GM12892 (cell line): ENCODE results near the gene GNAI3.
A peak's percentile ranks its signal among the peaks of the same experiment; 100 is the strongest.

Experiments used
- DNase-seq: peaks from one replicate; pipeline ENCODE4 v3.0.0; 2011; ENCODE audit not compliant: insufficient read length
- FAIRE-seq: peaks from 2 replicates; lab custom pipeline; 2011; peaks lifted over from hg19 to GRCh38; lab: Jason Lieb, UNC
- POLR2A ChIP-seq: IDR thresholded peaks from 2 replicates; pipeline ENCODE4 v1.6.1; 2011; ENCODE audit warnings: low read depth, low read length, control low read depth
- POLR2AphosphoS5 ChIP-seq: IDR thresholded peaks from 2 replicates; pipeline ENCODE4 v1.6.1; 2011; ENCODE audit warnings: low read depth, low read length, control low read depth
- TAF1 ChIP-seq: IDR thresholded peaks from 2 replicates; pipeline ENCODE4 v1.6.1; 2011; ENCODE audit warnings: low read depth, mild to moderate bottlenecking, control low read depth, low read length, borderline replicate concordance

Gene GNAI3

DNA sequence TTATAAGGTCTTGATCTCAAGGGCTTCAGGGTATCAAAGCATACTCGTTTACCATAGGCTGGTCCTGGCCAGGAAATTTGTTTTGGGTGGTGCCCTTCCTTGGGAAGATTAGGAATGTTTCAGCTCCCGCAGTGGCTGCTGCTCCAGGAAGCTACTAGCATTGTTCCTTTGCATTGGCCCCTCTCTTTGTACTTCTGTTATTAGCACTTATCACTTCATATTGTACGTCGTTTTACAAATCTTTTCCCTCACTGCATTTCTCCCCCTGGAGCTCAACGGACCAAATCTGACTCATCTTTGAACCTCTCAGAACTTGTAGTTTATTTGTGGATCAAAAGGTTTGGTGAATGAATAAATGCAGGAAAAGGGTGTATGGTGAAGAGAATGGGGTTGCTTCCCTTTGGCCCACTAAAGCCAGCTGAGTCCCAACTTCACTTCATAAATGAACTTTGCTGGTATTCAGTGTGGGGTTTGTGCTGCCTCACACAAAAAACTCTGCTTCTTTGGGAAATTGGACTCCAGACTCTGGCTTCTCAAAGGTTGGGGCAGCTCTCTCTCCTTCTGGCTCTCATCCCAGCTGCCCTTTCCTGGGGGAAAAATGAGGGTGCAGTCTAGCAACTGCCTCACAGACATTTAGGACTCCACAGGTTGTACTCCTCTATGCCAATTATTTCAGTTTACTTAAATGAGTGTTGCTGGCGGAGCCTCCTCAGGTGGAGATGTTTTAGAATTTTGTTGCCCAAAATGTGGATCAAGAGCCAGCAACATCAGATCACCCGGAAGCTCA is 65.1 kb downstream of the GNAI3 start:
- no peak for TF ChIP-seq POLR2AphosphoS5
- no peak for TF ChIP-seq TAF1
- no peak for TF ChIP-seq POLR2A
- DNase-seq (no peak), FAIRE-seq (no peak)

GRCh38 chr1:109615879-109616278 is 67.5 kb downstream of the GNAI3 start:
- TF ChIP-seq POLR2A (no peak), POLR2AphosphoS5 (no peak), TAF1 (no peak)
- no peak for DNase-seq
- no peak for FAIRE-seq

DNA sequence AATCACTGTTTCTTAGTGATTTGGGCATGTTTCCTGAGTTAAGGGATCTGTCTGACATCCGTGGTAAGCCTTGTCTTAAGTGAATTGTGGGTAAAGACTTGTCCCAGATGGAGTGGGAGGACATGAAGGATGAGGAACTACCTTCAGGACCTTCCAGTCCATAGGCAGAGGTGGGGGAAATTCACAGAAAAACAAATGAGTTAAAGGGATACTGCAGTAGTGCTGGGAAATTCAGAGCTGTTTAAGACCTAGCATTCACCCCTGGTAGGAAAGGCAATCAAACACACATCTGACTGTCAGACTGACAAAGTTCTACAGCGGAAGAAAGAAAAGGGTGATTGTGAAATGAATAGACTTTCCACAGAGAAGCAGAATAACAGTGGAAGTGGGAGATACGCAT is 68.0 kb downstream of the GNAI3 start:
- DNase-seq (no peak), FAIRE-seq (no peak)
- TF ChIP-seq TAF1 (no peak), POLR2A (no peak), POLR2AphosphoS5 (no peak)

GRCh38 chr1:109617291-109617801 is 68.9 kb downstream of the GNAI3 start:
- FAIRE-seq (no peak), DNase-seq (no peak)

GRCh38 chr1:109618661-109619575 is 70.5 kb downstream of the GNAI3 start:
- DNase-seq, result no peak
- TF ChIP-seq TAF1, result no peak
- TF ChIP-seq POLR2AphosphoS5, result no peak
- no peak for FAIRE-seq

More at GRCh38 chr1:109617291-109617801, 68.9 kb downstream of the GNAI3 start:
- no peak for TF ChIP-seq POLR2A
- TF ChIP-seq TAF1, result no peak
- TF ChIP-seq POLR2AphosphoS5, result no peak

- peak; percentile 90 for FAIRE-seq
- peak; percentile 85 for TF ChIP-seq POLR2AphosphoS5
- TF ChIP-seq TAF1, result 0 out of 2 replicates have a peak, but pooled peaks have one; percentile 41
- peak; percentile 85 for TF ChIP-seq POLR2A
- DNase-seq, result peak; percentile 69
These were observed 71.4 kb downstream of the GNAI3 start, which contains the start of the genes AMPD2 and GNAT2 for GRCh38 chr1:109619576-109620400. Gene AMPD2, plus strand, starts transcription at chr1:109619837. Its CDS starts 1,339 bp downstream, at chr1:109621176. Gene GNAT2, minus strand, starts transcription at chr1:109619616. Its CDS starts 6,746 bp downstream, at chr1:109612870.

DNA sequence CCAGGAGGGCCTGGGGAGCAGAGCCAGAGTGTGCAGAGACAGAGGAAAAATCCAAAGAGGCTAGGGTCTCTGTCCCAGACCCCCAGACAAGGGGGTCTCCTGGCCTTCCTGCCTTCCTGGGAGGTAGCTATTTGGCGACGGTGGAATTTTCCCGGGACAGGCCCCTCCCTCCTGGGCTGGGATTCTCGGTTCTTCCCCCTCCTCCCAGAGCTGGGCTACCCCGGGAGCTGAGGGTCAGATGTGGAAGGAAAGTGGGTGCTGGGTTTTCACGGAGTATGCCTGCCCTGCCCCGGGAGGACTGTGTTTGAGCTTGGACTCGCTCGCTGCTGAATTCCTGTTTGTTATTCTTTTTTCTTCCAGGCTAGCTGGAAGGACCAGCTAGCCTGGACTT is 72.0 kb downstream of the GNAI3 start:
- no peak for FAIRE-seq
- no peak for DNase-seq
- TF ChIP-seq POLR2AphosphoS5, result no peak
- TF ChIP-seq TAF1, result no peak
- no peak for TF ChIP-seq POLR2A

DNA sequence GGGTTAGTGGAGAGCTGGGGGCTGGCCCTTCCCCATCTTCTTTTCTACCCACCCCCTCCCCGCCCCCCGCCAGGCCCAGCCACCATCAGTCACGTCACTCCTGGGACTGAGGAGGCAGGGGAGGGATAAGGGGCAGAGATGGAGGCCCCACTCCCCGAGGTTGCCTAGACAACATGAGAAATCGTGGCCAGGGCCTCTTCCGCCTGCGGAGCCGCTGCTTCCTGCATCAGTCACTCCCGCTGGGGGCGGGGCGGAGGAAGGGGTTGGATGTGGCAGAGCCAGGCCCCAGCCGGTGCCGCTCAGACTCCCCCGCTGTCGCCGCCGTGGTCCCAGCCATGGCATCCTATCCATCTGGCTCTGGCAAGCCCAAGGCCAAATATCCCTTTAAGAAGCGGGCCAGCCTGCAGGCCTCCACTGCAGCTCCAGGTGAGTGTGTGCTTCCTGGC is 72.4 kb downstream of the GNAI3 start:
- TF ChIP-seq POLR2AphosphoS5 (0 out of 2 replicates have a peak, but pooled peaks have one; percentile 17), TAF1 (no peak), POLR2A (peak; percentile 27; the same call in 1 of the 2 replicates)
- DNase-seq (peak; percentile 95), FAIRE-seq (peak; percentile 86)

DNA sequence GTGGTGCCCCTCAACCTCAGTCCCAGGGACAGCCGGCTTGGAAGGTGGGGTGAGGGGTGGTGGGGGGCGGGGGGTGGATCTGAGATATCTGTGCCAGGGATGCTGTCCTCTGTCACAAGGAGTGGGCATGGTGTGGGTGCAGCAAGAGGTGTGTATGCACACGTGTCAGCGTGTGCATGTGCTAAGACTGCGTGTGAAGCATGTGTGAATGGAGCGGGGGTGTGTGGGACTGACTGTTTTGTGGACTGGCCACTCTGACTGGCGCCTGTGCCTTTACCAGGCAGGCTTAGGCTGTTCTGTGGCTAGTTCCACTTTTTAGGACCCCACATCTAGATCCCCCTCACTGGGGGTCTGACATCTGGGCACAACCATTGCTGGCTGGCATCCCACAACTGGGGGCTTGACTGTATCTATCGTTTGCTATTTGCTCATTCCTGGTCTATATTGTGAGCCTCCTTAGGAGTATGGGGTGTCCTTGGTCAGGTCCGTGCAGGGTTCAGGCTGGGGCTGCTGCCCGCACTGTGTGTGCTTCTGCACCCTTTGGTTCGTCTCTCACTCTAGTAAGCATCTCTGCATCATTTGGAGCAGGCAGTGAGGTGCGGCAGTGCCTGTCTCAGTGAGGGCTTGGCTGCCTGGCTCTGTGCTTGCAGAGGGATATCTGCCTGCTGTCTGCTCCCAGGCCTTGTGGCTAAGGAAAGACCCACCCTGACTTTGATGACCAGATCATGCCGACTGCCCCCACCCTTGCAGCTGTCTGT is 73.1 kb downstream of the GNAI3 start:
- DNase-seq, result no peak
- TF ChIP-seq TAF1, result no peak
- TF ChIP-seq POLR2A, result no peak
- TF ChIP-seq POLR2AphosphoS5, result no peak
- no peak for FAIRE-seq
